ENCODE measurements around the gene SLC39A3.
"Not testable (repeated sequence)": the region's sequence is repeated elsewhere in the genome, so short reads cannot be mapped to it uniquely, and the experiment has no call there.

SLC39A3 gene

GRCh38 chr19:2714102-2714501 is 25.7 kb downstream of the SLC39A3 start:
- H3K27me3 ChIP-seq (ENCODE audit: control insufficient read depth, insufficient read depth, low read length); H3K9ac ChIP-seq (ENCODE audit: low read length); H3K4me1 ChIP-seq (ENCODE audit: control insufficient read depth, insufficient read depth, low read length); H3K27ac ChIP-seq (ENCODE audit: low read depth, low read length); H3K4me3 ChIP-seq (ENCODE audit: low read length); H3K36me3 ChIP-seq (ENCODE audit: control insufficient read depth, insufficient read depth, low read length): not testable (repeated sequence)

- H3K4me3 ChIP-seq (ENCODE audit: low read length); H3K4me1 ChIP-seq (ENCODE audit: control insufficient read depth, insufficient read depth, low read length); H3K27ac ChIP-seq (ENCODE audit: low read depth, low read length); H3K36me3 ChIP-seq (ENCODE audit: control insufficient read depth, insufficient read depth, low read length); H3K9ac ChIP-seq (ENCODE audit: low read length); H3K27me3 ChIP-seq (ENCODE audit: control insufficient read depth, insufficient read depth, low read length): not testable (repeated sequence)
Measured at GRCh38 chr19:2713170-2713569, 26.6 kb downstream of the SLC39A3 start.

GRCh38 chr19:2711875-2712205 is 28.0 kb downstream of the SLC39A3 start:
- Histone ChIP-seq H3K4me1 (ENCODE audit: control insufficient read depth, insufficient read depth, low read length) (no peaks in the 10 kb centered on the region), H3K27ac (ENCODE audit: low read depth, low read length) (no peak overlapping the region)

GRCh38 chr19:2711172-2711874 is 28.5 kb downstream of the SLC39A3 start:
- Histone ChIP-seq H3K9ac (ENCODE audit: low read length) (no peak overlapping the region), H3K27ac (ENCODE audit: low read depth, low read length) (no peak overlapping the region), H3K4me3 (ENCODE audit: low read length) (no peak overlapping the region), H3K27me3 (ENCODE audit: control insufficient read depth, insufficient read depth, low read length) (no peaks in the 10 kb centered on the region), H3K4me1 (ENCODE audit: control insufficient read depth, insufficient read depth, low read length) (no peaks in the 10 kb centered on the region), H3K36me3 (ENCODE audit: control insufficient read depth, insufficient read depth, low read length) (no peaks in the 10 kb centered on the region)

More at GRCh38 chr19:2711875-2712205, 28.0 kb downstream of the SLC39A3 start:
- no peak overlapping the region for H3K4me3 ChIP-seq (ENCODE audit: low read length)
- H3K36me3 ChIP-seq (ENCODE audit: control insufficient read depth, insufficient read depth, low read length): no peaks in the 10 kb centered on the region
- no peak overlapping the region for H3K9ac ChIP-seq (ENCODE audit: low read length)
- no peaks in the 10 kb centered on the region for H3K27me3 ChIP-seq (ENCODE audit: control insufficient read depth, insufficient read depth, low read length)

GRCh38 chr19:2706251-2706650 is 33.6 kb downstream of the SLC39A3 start:
- H3K27me3 ChIP-seq (ENCODE audit: control insufficient read depth, insufficient read depth, low read length): no peaks in the 10 kb centered on the region
- H3K4me3 ChIP-seq (ENCODE audit: low read length): no peak overlapping the region
- H3K4me1 ChIP-seq (ENCODE audit: control insufficient read depth, insufficient read depth, low read length): no peaks in the 10 kb centered on the region
- H3K9ac ChIP-seq (ENCODE audit: low read length): no peak overlapping the region
- no peaks in the 10 kb centered on the region for H3K36me3 ChIP-seq (ENCODE audit: control insufficient read depth, insufficient read depth, low read length)
- H3K27ac ChIP-seq (ENCODE audit: low read depth, low read length): no peak overlapping the region

GRCh38 chr19:2703691-2704216 is 36.1 kb downstream of the SLC39A3 start:
- H3K27me3 ChIP-seq (ENCODE audit: control insufficient read depth, insufficient read depth, low read length): no peaks in the 10 kb centered on the region
- no peak overlapping the region for H3K27ac ChIP-seq (ENCODE audit: low read depth, low read length)
- H3K36me3 ChIP-seq (ENCODE audit: control insufficient read depth, insufficient read depth, low read length): no peaks in the 10 kb centered on the region
- no peak overlapping the region for H3K9ac ChIP-seq (ENCODE audit: low read length)
- no peak overlapping the region for H3K4me3 ChIP-seq (ENCODE audit: low read length)
- no peaks in the 10 kb centered on the region for H3K4me1 ChIP-seq (ENCODE audit: control insufficient read depth, insufficient read depth, low read length)

GRCh38 chr19:2703077-2703437 is 36.8 kb downstream of the SLC39A3 start:
- no peak overlapping the region for H3K27ac ChIP-seq (ENCODE audit: low read depth, low read length)
- no peaks in the 10 kb centered on the region for H3K27me3 ChIP-seq (ENCODE audit: control insufficient read depth, insufficient read depth, low read length)
- no peak overlapping the region for H3K9ac ChIP-seq (ENCODE audit: low read length)
- no peaks in the 10 kb centered on the region for H3K36me3 ChIP-seq (ENCODE audit: control insufficient read depth, insufficient read depth, low read length)
- H3K4me3 ChIP-seq (ENCODE audit: low read length): peak overlapping the region; percentile 40
- H3K4me1 ChIP-seq (ENCODE audit: control insufficient read depth, insufficient read depth, low read length): no peaks in the 10 kb centered on the region

- no peaks in the 10 kb centered on the region for H3K4me1 ChIP-seq (ENCODE audit: control insufficient read depth, insufficient read depth, low read length)
- no peak within 1 kb of the TSS for H3K27ac ChIP-seq (ENCODE audit: low read depth, low read length)
- H3K4me3 ChIP-seq (ENCODE audit: low read length): peak within 1 kb of the TSS; percentile 71
- H3K9ac ChIP-seq (ENCODE audit: low read length): peak within 1 kb of the TSS; percentile 32
- no peaks in the 10 kb centered on the region for H3K27me3 ChIP-seq (ENCODE audit: control insufficient read depth, insufficient read depth, low read length)
- no peaks in the 10 kb centered on the region for H3K36me3 ChIP-seq (ENCODE audit: control insufficient read depth, insufficient read depth, low read length)
Measured at GRCh38 chr19:2702170-2703076, 37.4 kb downstream of the SLC39A3 start, which contains the start of gene GNG7. TSS of gene GNG7 (minus strand) at chr19:2702694. CDS start at chr19:2520688, 182,006 bp downstream.

- Histone ChIP-seq H3K27ac (ENCODE audit: low read depth, low read length) (no peak overlapping the region), H3K4me3 (ENCODE audit: low read length) (peak overlapping the region; percentile 71), H3K27me3 (ENCODE audit: control insufficient read depth, insufficient read depth, low read length) (no peaks in the 10 kb centered on the region), H3K9ac (ENCODE audit: low read length) (peak overlapping the region; percentile 32), H3K4me1 (ENCODE audit: control insufficient read depth, insufficient read depth, low read length) (no peaks in the 10 kb centered on the region), H3K36me3 (ENCODE audit: control insufficient read depth, insufficient read depth, low read length) (no peaks in the 10 kb centered on the region)
Measured at GRCh38 chr19:2701361-2702169, 38.3 kb downstream of the SLC39A3 start.

- H3K27me3 ChIP-seq (ENCODE audit: control insufficient read depth, insufficient read depth, low read length): no peaks in the 10 kb centered on the region
- no peaks in the 10 kb centered on the region for H3K4me1 ChIP-seq (ENCODE audit: control insufficient read depth, insufficient read depth, low read length)
- no peak overlapping the region for H3K27ac ChIP-seq (ENCODE audit: low read depth, low read length)
- no peaks in the 10 kb centered on the region for H3K36me3 ChIP-seq (ENCODE audit: control insufficient read depth, insufficient read depth, low read length)
- no peak overlapping the region for H3K9ac ChIP-seq (ENCODE audit: low read length)
- H3K4me3 ChIP-seq (ENCODE audit: low read length): no peak overlapping the region
Measured at GRCh38 chr19:2700660-2701360, 39.0 kb downstream of the SLC39A3 start.

- Histone ChIP-seq H3K27me3 (ENCODE audit: control insufficient read depth, insufficient read depth, low read length) (no peaks in the 10 kb centered on the region), H3K36me3 (ENCODE audit: control insufficient read depth, insufficient read depth, low read length) (no peaks in the 10 kb centered on the region), H3K27ac (ENCODE audit: low read depth, low read length) (no peak overlapping the region), H3K4me1 (ENCODE audit: control insufficient read depth, insufficient read depth, low read length) (no peaks in the 10 kb centered on the region), H3K9ac (ENCODE audit: low read length) (no peak overlapping the region), H3K4me3 (ENCODE audit: low read length) (no peak overlapping the region)
Measured at GRCh38 chr19:2699413-2700140, 40.2 kb downstream of the SLC39A3 start.

All from rectal smooth muscle tissue (tissue), 1 donor.